IMR-90 (cell line): Measurements from ENCODE around the gene GABBR2. TPM values are rescaled to one million over a fixed set of nuclear protein-coding genes. Genes with fewer than 3 reads are reported as not detected.

Experiments used
- ATAC-seq: fragments of 200-7000 bp; cut with Tn5 transposase; 2 replicates; pipeline ENCODE4 v1.9.1; 2020; ENCODE audit warnings: low read depth, mild to moderate bottlenecking, moderate library complexity
- BruUV-seq: library from RNA; stranded (reverse); fragments of 400-500 nt; replicated peaks from 2 replicates; lab custom pipeline; 2021; lab: Mats Ljungman, UMichigan
- CTCF ChIA-PET: fragments of 300-600 bp; formaldehyde crosslinking; extraction: SDS; loops from one replicate; lab custom pipeline; 2021; ENCODE audit warnings: antibody characterized with exemption; lab: Yijun Ruan, JAX
- POLR2A ChIA-PET: fragments of 300-600 bp; sonication (Branson Sonifier 250); formaldehyde crosslinking; loops from one replicate; lab custom pipeline; 2022; ENCODE audit warnings: antibody characterized with exemption; ENCODE audit not compliant: unreplicated experiment; lab: Charles Lee
- DNase-seq: peaks from one replicate; pipeline ENCODE4 v3.0.0; 2013
- H2AFZ ChIP-seq: replicated peaks from 2 replicates; pipeline ENCODE3; 2013; ENCODE audit warnings: low read length, mild to moderate bottlenecking; ENCODE audit not compliant: poor library complexity
- H2AK5ac ChIP-seq: 2 replicates; pipeline ENCODE4 v1.6.1; 2013; ENCODE audit warnings: low read depth, low read length, inconsistent platforms
- H2AK9ac ChIP-seq: replicated peaks from 2 replicates; pipeline ENCODE3; 2013; ENCODE audit warnings: mild to moderate bottlenecking, low read depth, low read length, moderate library complexity; ENCODE audit not compliant: poor library complexity
- H2BK120ac ChIP-seq: 2 replicates; pipeline ENCODE4 v1.6.1; 2013; ENCODE audit warnings: low read depth, low read length, inconsistent platforms
- H2BK15ac ChIP-seq: 3 replicates; pipeline ENCODE4 v1.6.1; 2013; ENCODE audit warnings: low read depth, low read length, inconsistent platforms
- H2BK20ac ChIP-seq: 2 replicates; pipeline ENCODE4 v1.6.1; 2013; ENCODE audit warnings: low read depth, mild to moderate bottlenecking, inconsistent platforms, low read length, moderate library complexity
- H2BK5ac ChIP-seq: 2 replicates; pipeline ENCODE4 v1.6.1; 2013; ENCODE audit warnings: mild to moderate bottlenecking, low read depth, low read length, inconsistent platforms; ENCODE audit not compliant: poor library complexity, severe bottlenecking
- H3K14ac ChIP-seq: replicated peaks from 2 replicates; pipeline ENCODE4 v1.6.1; 2013; ENCODE audit warnings: low read depth, low read length, inconsistent platforms
- H3K18ac ChIP-seq: 2 replicates; pipeline ENCODE4 v1.6.1; 2013; ENCODE audit warnings: low read depth, low read length, control low read depth
- H3K23ac ChIP-seq: 2 replicates; pipeline ENCODE4 v1.6.1; 2013; ENCODE audit warnings: low read depth, low read length, inconsistent platforms
- H3K27ac ChIP-seq: 2 replicates; pipeline ENCODE4 v1.5.1; 2013; ENCODE audit warnings: mild to moderate bottlenecking, control low read depth, low read length; ENCODE audit not compliant: insufficient read depth
- H3K27me3 ChIP-seq: 2 replicates; pipeline ENCODE4 v1.6.1; 2013; ENCODE audit warnings: low read length; ENCODE audit not compliant: control insufficient read depth, insufficient read depth
- H3K36me3 ChIP-seq: 2 replicates; pipeline ENCODE4 v1.6.1; 2013; ENCODE audit warnings: low read length, mixed read lengths; ENCODE audit not compliant: control insufficient read depth, insufficient read depth
- H3K4ac ChIP-seq: 2 replicates; pipeline ENCODE4 v1.6.1; 2013; ENCODE audit warnings: low read depth, low read length, inconsistent platforms
- H3K4me1 ChIP-seq: 2 replicates; pipeline ENCODE4 v1.6.1; 2013; ENCODE audit warnings: low read length, mixed read lengths; ENCODE audit not compliant: control insufficient read depth, insufficient read depth
- H3K4me2 ChIP-seq: 2 replicates; pipeline ENCODE4 v1.6.1; 2013; ENCODE audit warnings: low read depth, mild to moderate bottlenecking, control low read depth, low read length, moderate library complexity
- H3K4me3 ChIP-seq: 2 replicates; pipeline ENCODE4 v1.5.1; 2013; ENCODE audit warnings: low read depth, mild to moderate bottlenecking, control low read depth, low read length, moderate library complexity; ENCODE audit not compliant: insufficient read depth
- H3K56ac ChIP-seq: 2 replicates; pipeline ENCODE4 v1.6.1; 2013; ENCODE audit warnings: low read length, inconsistent platforms; ENCODE audit not compliant: insufficient read depth; ENCODE audit errors: extremely low read depth
- H3K79me1 ChIP-seq, 2 experiments: 2 replicates each; pipeline ENCODE4 v1.6.1; 2013; ENCODE audit warnings: low read length in 2 of 2, inconsistent platforms in 1 of 2, low read depth in 1 of 2
- H3K9ac ChIP-seq: 2 replicates; pipeline ENCODE4 v1.6.1; 2013; ENCODE audit warnings: low read depth, low read length, control low read depth
- H3K9me1 ChIP-seq: 2 replicates; pipeline ENCODE4 v1.6.1; 2013; ENCODE audit warnings: low read length, inconsistent platforms; ENCODE audit not compliant: insufficient read depth
- H3K9me3 ChIP-seq: 2 replicates; pipeline ENCODE4 v1.6.1; 2013; ENCODE audit warnings: low read length; ENCODE audit not compliant: control insufficient read depth, insufficient read depth
- H4K20me1 ChIP-seq: 2 replicates; pipeline ENCODE4 v1.6.1; 2013; ENCODE audit warnings: low read length, inconsistent platforms; ENCODE audit not compliant: insufficient read depth
- H4K5ac ChIP-seq: 2 replicates; pipeline ENCODE4 v1.6.1; 2013; ENCODE audit warnings: mild to moderate bottlenecking, low read depth, low read length, control low read depth
- H4K8ac ChIP-seq, 2 experiments: 2 replicates each; pipeline ENCODE4 v1.6.1; 2013; ENCODE audit warnings: low read depth in 2 of 2, low read length in 2 of 2, control low read depth in 1 of 2, inconsistent platforms in 1 of 2
- H4K91ac ChIP-seq: 2 replicates; pipeline ENCODE4 v1.6.1; 2013; ENCODE audit warnings: low read depth, low read length, inconsistent platforms; ENCODE audit not compliant: insufficient read depth
- BHLHE40 ChIP-seq: fragments of 150-350 bp; IDR thresholded peaks from 2 replicates; pipeline ENCODE4 v1.6.1; 2016; ENCODE audit warnings: mild to moderate bottlenecking, low read depth, low read length
- CEBPB ChIP-seq: IDR thresholded peaks from 2 replicates; pipeline ENCODE4 v1.6.1; 2012; ENCODE audit warnings: low read depth, low read length, improper control_type of control experiment
- CHD1 ChIP-seq: IDR thresholded peaks from 2 replicates; pipeline ENCODE4 v1.6.1; 2012; ENCODE audit warnings: low read depth, low read length, improper control_type of control experiment
- FOS ChIP-seq: fragments of 150-350 bp; IDR thresholded peaks from 2 replicates; pipeline ENCODE4 v1.6.1; 2016; ENCODE audit warnings: low read depth, low read length
- MAFK ChIP-seq: IDR thresholded peaks from 2 replicates; pipeline ENCODE4 v1.6.1; 2012; ENCODE audit warnings: low read depth, low read length, improper control_type of control experiment
- MAZ ChIP-seq: IDR thresholded peaks from 2 replicates; pipeline ENCODE4 v1.6.1; 2012; ENCODE audit warnings: low read depth, mild to moderate bottlenecking, low read length, improper control_type of control experiment, moderate library complexity, borderline replicate concordance
- MXI1 ChIP-seq: IDR thresholded peaks from 2 replicates; pipeline ENCODE4 v1.6.1; 2012; ENCODE audit warnings: low read depth, mild to moderate bottlenecking, low read length, moderate library complexity, borderline replicate concordance
- NFE2L2 ChIP-seq: fragments of 150-350 bp; IDR thresholded peaks from 2 replicates; pipeline ENCODE4 v1.6.1; 2016; ENCODE audit warnings: low read depth, mild to moderate bottlenecking, low read length
- POLR2A ChIP-seq: IDR thresholded peaks from 2 replicates; pipeline ENCODE4 v1.6.1; 2012; ENCODE audit warnings: mild to moderate bottlenecking, low read depth, low read length
- RAD21 ChIP-seq: IDR thresholded peaks from 2 replicates; pipeline ENCODE4 v1.6.1; 2012; ENCODE audit warnings: low read length, improper control_type of control experiment
- RCOR1 ChIP-seq: IDR thresholded peaks from 2 replicates; pipeline ENCODE4 v1.6.1; 2012; ENCODE audit warnings: mild to moderate bottlenecking, low read length, improper control_type of control experiment; ENCODE audit not compliant: insufficient replicate concordance
- RFX5 ChIP-seq: IDR thresholded peaks from 2 replicates; pipeline ENCODE4 v1.8.0; 2012; ENCODE audit warnings: low read depth, mild to moderate bottlenecking, low read length, moderate library complexity
- SMC3 ChIP-seq: fragments of 150-350 bp; IDR thresholded peaks from 2 replicates; pipeline ENCODE4 v1.6.1; 2016; ENCODE audit warnings: low read depth, mild to moderate bottlenecking, antibody characterized with exemption, low read length, moderate library complexity
- WGBS, 2 experiments: methylation state at CpG; one replicate each; pipeline versions ENCODE4 v1.1.5 to v1.1.7; 2013; ENCODE audit warnings: missing lambda C conversion rate in 2 of 2; ENCODE audit not compliant: insufficient read length in 1 of 2; ENCODE audit errors: extremely low coverage in 2 of 2; 5-methylcytosine and 5-hydroxymethylcytosine counted together
- dilution Hi-C: fragments of 300-500 bp; cut with HindIII; formaldehyde crosslinking; loops from one replicate; pipeline ENCODE4 v1.14.3; 2018; ENCODE audit warnings: low sequenced_read_pairs; ENCODE audit not compliant: unreplicated experiment
- in situ Hi-C: fragments of 300-500 bp; cut with MboI; formaldehyde crosslinking; loops from 3 replicates; pipeline ENCODE4 v1.14.3; 2019; ENCODE audit warnings: low sequenced_read_pairs, inconsistent platforms, mixed read lengths
- intact Hi-C: fragments of 100-400 bp; cut with micrococcal nuclease; formaldehyde crosslinking; loops from 2 replicates; pipeline ENCODE4 v1.10.0; 2022
- polyA plus RNA-seq, 3 experiments: library from polyadenylated mRNA; depleted of rRNA; stranded (reverse); fragments of >200 nt; gene quantifications; 2 replicates each; pipeline ENCODE4 v1.2.3, GENCODE V29; 2012; ENCODE audit warnings: low replicate concordance in 1 of 3
- total RNA-seq: library from RNA; depleted of rRNA; stranded (reverse); fragments of >200 nt; gene quantifications from 2 replicates; pipeline ENCODE4 v1.2.3, GENCODE V29; 2012
- TF ChIP-seq, protein P1 (sequence below): fragments of 150-350 bp; IDR thresholded peaks from 2 replicates; pipeline ENCODE4 v1.6.1; 2017; ENCODE audit warnings: mild to moderate bottlenecking, antibody characterized with exemption, low read length, low read depth
- TF ChIP-seq, protein P2 (sequence below): fragments of 150-350 bp; IDR thresholded peaks from 2 replicates; pipeline ENCODE4 v1.6.1; 2016; ENCODE audit warnings: low read depth, mild to moderate bottlenecking, low read length, moderate library complexity, borderline replicate concordance
- TF ChIP-seq, protein P3 (sequence below): conservative IDR thresholded peaks from 2 replicates; pipeline ENCODE4 v1.5.1; 2012; ENCODE audit warnings: mild to moderate bottlenecking, low read depth, low read length, improper control_type of control experiment

The GABBR2 gene
- total and polyA plus RNA-seq, 2 of the 4 experiments (the other 2 are of a cell fraction), result 14.2 to 20.3 TPM

DNA sequence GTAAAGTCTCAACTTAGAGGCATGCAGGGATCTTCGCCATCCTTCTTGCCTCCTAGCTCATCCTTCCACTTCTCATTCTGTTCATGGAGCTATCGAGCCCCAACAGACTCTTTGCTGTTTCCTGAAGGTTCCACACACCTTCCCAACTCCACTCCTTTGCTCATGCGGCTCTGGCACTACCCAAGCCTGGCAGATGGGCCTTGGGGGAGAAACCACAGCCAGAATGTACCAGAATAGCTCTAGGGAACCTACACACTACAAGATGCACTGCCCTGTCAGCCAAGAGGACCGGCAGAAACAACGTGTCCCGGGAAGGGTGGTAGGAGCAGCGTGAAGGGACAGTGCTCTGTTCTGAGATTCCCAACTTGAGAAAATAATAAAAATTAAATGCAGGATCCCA lies 178.9 kb downstream of the GABBR2 start:
- in situ Hi-C loops, result no loop called here

More for the DNA sequence above, 178.9 kb downstream of the GABBR2 start:
- Histone ChIP-seq H3K4me3 (no peak overlapping the region), H3K56ac (no peak overlapping the region), H3K4me2 (no peak overlapping the region), H3K9me1 (peaks cover 13% of the 10 kb centered on the region), H3K4ac (no peak overlapping the region), H3K9ac (no peak overlapping the region), H3K14ac (no peak overlapping the region), H3K27me3 (no peaks in the 10 kb centered on the region), H2AK5ac (no peak overlapping the region), H2AK9ac (no peak overlapping the region), H3K36me3 (no peaks in the 10 kb centered on the region), H3K79me1 (peaks cover 4 to 24% of the 10 kb centered on the region in 2 experiments; a peak in 3 of 4 replicates), H2BK15ac (no peak overlapping the region), H3K23ac (no peak overlapping the region; the same call in 1 of the 2 replicates), H2AFZ (no peak overlapping the region), H3K9me3 (no peaks in the 10 kb centered on the region), H3K18ac (no peak overlapping the region), H2BK5ac (no peak overlapping the region), H4K20me1 (no peaks in the 10 kb centered on the region), H3K4me1 (peaks cover 5% of the 10 kb centered on the region), H4K8ac (no peak overlapping the region), H2BK20ac (no peak overlapping the region), H2BK120ac (no peak overlapping the region), H4K5ac (no peak overlapping the region), H4K91ac (no peak overlapping the region), H3K27ac (no peak overlapping the region)
- dilution Hi-C loops, result no loop called here
- no TSS peak for BruUV-seq
- DNase-seq, result no peak
- no CpG with 5 or more reads among the region's 7 CpGs for WGBS, 2 experiments
- intact Hi-C loops, result no loop called here
- POLR2A ChIA-PET, result no interaction called here
- CTCF ChIA-PET, result no interaction called here
- no peak for ATAC-seq
- TF ChIP-seq, protein P1, sequence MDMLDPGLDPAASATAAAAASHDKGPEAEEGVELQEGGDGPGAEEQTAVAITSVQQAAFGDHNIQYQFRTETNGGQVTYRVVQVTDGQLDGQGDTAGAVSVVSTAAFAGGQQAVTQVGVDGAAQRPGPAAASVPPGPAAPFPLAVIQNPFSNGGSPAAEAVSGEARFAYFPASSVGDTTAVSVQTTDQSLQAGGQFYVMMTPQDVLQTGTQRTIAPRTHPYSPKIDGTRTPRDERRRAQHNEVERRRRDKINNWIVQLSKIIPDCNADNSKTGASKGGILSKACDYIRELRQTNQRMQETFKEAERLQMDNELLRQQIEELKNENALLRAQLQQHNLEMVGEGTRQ, result no peak
- TF ChIP-seq, protein P2, sequence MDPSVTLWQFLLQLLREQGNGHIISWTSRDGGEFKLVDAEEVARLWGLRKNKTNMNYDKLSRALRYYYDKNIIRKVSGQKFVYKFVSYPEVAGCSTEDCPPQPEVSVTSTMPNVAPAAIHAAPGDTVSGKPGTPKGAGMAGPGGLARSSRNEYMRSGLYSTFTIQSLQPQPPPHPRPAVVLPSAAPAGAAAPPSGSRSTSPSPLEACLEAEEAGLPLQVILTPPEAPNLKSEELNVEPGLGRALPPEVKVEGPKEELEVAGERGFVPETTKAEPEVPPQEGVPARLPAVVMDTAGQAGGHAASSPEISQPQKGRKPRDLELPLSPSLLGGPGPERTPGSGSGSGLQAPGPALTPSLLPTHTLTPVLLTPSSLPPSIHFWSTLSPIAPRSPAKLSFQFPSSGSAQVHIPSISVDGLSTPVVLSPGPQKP, result no peak
- TF ChIP-seq, protein P3, sequence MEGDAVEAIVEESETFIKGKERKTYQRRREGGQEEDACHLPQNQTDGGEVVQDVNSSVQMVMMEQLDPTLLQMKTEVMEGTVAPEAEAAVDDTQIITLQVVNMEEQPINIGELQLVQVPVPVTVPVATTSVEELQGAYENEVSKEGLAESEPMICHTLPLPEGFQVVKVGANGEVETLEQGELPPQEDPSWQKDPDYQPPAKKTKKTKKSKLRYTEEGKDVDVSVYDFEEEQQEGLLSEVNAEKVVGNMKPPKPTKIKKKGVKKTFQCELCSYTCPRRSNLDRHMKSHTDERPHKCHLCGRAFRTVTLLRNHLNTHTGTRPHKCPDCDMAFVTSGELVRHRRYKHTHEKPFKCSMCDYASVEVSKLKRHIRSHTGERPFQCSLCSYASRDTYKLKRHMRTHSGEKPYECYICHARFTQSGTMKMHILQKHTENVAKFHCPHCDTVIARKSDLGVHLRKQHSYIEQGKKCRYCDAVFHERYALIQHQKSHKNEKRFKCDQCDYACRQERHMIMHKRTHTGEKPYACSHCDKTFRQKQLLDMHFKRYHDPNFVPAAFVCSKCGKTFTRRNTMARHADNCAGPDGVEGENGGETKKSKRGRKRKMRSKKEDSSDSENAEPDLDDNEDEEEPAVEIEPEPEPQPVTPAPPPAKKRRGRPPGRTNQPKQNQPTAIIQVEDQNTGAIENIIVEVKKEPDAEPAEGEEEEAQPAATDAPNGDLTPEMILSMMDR, result no peak
- TF ChIP-seq RCOR1 (no peak), BHLHE40 (no peak), RFX5 (no peak), NFE2L2 (no peak), POLR2A (no peak), CHD1 (no peak), CEBPB (no peak), RAD21 (no peak), FOS (no peak), MAZ (no peak), SMC3 (no peak), MXI1 (no peak), MAFK (no peak)
